HG03565 (cell line): ENCODE measurements around the gene CNKSR3.
"Not testable (repeated sequence)": the region's sequence is repeated elsewhere in the genome, so short reads cannot be mapped to it uniquely, and the experiment has no call there.

Source experiments
- ATAC-seq: cut with Tn5 transposase; IDR thresholded peaks from one replicate; pipeline ENCODE4 v1.9.1; 2021; ENCODE audit warnings: mild to moderate bottlenecking, moderate library complexity; ENCODE audit not compliant: unreplicated experiment

CNKSR3 gene

DNA sequence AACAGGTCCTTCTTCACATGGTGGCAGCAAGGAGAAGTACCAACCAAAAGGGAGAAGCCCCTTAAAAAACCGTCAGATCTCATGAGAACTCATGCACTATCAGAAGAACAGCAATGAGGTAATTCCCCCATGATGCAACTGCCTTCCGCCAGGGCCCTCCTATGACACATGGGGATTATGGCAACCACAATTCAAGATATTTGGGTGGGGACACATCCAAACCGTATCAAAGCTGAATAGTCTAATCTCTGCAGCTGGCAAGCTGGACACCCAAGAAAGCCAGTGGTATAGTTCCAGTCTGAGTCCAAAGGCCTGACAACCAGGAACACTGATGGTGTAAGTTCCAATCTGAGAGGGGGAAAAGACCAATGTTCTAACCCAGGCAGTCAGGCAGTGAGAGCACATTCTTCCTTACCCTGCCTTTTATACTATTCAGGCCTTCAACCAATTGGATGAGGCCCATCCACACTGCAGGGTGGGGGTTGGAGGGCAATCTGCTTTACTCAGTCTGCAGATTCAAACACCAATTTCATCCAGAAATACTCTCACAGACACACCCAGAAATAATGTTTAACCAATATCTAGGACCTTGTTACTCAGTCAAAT lies 17.9 kb upstream of the CNKSR3 start:
- no peak for ATAC-seq

DNA sequence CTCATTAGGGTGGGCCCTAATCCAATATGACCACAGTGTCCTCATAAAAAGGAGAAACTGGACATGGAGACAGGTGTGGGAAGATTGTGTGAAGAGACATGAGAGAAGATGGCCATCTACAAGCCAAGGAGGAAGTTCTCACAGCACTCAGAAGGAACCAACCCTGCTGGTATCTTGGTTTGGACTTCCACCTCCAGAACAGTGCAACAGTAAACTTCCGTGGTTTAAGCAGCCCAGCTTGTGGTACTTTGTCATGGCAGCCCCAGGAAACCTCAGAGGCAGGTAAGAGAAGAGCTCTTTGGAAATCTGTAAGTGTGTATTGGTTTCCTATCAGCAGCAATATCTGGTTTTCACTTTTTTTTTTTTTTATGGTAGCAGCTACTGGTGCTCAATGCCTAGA lies 16.5 kb upstream of the CNKSR3 start:
- ATAC-seq: no peak

DNA sequence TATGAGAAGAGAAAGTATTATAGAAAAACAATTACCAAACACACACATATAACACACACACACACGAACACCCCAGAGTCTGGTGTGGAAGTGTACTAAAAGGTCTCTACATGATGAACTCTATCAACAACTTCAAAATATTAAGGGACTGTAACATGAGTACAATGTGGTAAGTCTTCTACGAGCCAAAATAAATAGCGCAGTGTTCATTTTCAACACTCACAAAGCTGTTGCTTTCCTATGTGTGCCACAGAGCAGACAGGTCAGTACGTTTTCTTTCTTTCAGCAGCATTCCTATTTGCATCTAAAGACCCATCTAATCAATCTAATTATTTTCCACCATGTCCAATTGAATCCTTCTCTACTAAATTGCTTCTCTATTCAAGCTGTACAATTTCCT lies 12.1 kb upstream of the CNKSR3 start:
- ATAC-seq: no peak

DNA sequence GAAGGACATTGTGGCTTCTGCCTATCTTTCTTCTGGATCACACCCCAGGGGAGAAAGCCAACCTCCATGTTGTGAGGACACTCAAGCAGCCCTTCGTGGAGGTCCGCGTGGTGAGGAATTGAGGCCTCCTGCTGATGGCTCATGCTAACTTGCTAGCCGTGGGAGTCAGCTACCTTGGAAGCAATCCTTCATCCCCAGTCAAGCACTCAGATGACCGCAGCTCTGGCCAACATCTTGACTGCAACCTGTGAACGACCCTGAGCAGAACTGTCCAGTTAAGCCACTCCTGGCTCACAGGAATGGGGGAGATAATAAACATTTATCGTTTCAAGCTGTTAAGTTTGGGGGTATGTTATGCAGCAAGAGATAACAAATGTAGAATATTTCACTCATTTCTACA lies 10.9 kb upstream of the CNKSR3 start:
- ATAC-seq: no peak

DNA sequence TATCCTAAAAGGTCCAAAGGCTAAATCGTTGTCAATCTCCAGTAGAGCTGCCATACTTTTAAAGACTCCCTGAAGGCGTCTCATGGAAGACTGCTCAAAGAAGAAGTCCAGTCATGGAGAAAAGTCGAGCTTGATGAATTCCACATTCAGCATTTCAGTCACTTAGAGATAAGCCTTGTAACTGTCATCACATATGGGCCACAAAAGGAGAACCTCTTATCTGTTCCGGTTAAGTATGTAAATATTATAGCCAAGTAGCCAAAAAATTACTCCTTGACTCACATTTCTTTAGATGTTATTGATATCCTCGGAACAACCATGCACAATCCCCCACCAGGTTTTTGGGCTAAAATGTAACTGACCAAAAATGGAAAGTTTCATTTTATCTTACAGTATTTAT lies 9.8 kb upstream of the CNKSR3 start:
- ATAC-seq: no peak

GRCh38 chr6:154518396-154518795 lies 7.9 kb upstream of the CNKSR3 start:
- no peak for ATAC-seq

- no peak for ATAC-seq
Measured at GRCh38 chr6:154516276-154516675, 5.8 kb upstream of the CNKSR3 start.

- ATAC-seq: no peak
Measured at GRCh38 chr6:154515826-154516225, 5.3 kb upstream of the CNKSR3 start.

- ATAC-seq: not testable (repeated sequence)
Measured at GRCh38 chr6:154515076-154515475, 4.6 kb upstream of the CNKSR3 start.

DNA sequence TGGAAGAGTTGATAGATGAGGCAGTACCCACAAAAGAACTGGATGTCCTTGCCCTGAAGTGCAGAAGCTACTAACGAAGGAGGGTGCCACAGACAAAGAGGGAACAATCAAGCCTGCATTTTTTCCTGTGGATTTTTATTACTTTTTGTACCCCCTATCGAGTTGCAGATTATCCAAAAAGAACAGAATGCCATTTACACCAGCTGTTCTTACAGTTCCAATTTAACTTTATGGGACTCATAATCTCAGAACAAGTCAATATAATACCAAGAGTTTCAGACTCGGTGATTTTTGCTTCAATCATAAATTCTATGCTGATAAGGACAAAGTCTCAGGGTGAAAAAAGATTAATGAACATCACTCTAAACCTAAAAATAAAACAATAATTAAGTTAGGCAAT lies 4.0 kb upstream of the CNKSR3 start:
- no peak for ATAC-seq

GRCh38 chr6:154513601-154514320 lies 3.3 kb upstream of the CNKSR3 start:
- ATAC-seq: no peak

- no peak for ATAC-seq
Measured at GRCh38 chr6:154512201-154512600, 1.7 kb upstream of the CNKSR3 start.

DNA sequence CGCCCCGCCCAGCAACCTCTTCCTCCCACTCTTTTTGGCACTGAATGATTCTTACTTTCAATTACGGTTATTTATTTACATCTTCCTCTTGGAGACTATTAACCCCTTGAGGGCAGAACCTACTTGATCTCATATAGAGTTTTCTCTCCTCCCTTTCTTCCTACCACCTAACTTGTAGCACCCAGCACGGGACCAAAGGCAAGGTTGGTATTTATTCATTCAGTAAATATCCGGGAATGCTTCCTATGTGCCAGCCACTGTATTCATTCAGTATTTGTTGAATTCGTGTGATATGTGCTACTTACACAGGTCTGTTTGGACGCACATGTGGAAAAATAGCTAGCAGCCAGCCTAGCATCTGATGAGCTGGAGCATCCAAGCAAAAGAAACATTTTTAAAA lies 1.3 kb upstream of the CNKSR3 start:
- no peak for ATAC-seq

DNA sequence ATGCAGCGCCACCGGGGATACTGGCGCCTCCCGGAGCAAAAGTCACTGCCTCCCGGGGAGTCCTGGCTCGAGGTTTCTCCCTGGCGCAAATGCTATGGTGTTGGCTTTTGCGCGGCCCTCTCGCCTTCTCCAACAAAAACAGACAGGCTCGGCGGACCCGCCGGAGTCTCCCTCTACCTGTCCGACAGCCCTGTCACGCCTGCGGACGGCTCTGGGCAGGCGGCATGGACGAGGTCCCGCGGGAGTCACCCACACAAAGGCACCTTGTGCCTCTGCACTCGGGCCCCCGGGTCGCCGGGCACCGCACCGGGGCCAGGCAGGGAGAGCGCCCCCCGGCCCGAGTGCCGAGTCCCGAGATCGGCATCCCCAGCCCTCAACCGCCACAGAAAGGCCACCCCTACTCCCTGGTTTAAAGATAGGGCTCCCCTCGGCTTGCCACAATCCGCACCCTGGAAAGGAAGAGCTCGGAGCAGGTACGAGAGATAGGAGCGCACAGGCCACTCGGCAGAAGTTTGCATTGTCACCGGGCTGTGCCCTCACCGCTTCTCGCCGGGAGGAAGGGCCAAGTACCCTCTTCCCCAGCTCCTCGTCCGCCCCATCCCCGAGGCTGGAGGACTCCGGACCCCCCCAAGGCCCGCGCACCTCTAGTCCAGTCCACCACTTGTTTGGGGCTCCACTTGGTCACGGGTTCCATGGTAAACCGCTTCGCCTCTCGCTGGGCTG lies 903 bp downstream of the CNKSR3 start:
- ATAC-seq: peak; percentile 9

- no peak for ATAC-seq
Measured at GRCh38 chr6:154508573-154509375, 1.7 kb downstream of the CNKSR3 start.

DNA sequence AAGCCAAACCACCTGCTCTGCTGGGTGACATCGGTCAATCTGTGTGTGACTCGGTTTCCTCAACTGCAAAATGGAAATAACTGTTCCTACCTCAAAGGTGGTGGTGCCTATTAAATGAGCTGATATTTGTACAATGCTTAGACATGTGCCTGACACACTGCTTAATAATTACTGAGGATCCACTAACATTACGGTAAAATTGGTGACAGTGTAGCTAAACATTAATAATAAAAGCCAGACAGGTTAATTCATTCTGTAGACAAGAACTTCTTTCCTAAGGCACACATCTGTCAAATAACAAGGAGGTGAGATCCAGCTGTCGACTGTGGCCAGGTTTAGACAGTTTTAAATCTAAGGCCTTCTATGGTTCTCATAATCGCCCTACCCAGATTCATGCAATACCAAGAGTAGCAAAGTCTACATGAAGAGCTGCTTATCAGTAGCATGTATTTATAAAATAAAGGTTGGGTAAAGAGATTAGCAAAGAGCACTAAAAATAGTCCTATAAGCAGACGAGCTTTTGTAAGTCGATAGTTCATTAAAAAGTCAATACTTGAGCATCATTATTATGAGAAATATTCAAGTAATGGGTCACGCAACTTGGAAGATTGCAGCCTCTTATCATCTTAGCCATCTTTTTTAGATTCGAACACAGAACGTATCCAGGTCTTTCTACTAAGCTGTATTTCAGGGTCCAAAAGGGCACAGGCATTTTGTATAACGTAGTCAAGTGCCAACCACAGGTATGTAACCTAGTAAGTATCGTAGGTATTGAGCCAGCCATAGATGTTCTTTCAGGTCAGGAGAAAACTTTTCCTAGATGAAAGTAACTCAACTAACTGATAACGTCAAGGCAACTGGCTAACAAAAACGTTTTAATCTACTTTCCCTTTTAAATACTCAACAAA lies 3.2 kb downstream of the CNKSR3 start:
- no peak for ATAC-seq

GRCh38 chr6:154506582-154506981 lies 3.9 kb downstream of the CNKSR3 start:
- no peak for ATAC-seq

DNA sequence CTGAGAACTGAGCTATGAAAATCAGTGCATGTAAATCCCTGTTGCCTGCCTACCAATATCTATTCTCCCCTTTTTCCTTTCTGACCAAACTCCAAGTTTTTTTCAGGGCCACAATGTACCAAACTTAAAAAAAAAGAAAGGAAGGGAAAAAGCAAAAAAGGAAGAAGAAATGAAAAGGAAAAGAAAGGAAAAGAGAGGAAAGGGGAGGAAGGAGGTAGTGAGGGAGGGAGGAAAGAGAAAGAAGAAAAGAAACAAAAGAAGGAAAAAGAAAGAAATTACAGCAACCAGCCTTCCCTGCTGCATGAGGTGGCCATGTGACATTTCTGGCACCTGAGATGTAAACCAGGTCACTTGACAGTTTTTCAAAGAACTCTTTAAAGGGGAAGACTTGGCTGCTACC lies 4.4 kb downstream of the CNKSR3 start:
- ATAC-seq: no peak

DNA sequence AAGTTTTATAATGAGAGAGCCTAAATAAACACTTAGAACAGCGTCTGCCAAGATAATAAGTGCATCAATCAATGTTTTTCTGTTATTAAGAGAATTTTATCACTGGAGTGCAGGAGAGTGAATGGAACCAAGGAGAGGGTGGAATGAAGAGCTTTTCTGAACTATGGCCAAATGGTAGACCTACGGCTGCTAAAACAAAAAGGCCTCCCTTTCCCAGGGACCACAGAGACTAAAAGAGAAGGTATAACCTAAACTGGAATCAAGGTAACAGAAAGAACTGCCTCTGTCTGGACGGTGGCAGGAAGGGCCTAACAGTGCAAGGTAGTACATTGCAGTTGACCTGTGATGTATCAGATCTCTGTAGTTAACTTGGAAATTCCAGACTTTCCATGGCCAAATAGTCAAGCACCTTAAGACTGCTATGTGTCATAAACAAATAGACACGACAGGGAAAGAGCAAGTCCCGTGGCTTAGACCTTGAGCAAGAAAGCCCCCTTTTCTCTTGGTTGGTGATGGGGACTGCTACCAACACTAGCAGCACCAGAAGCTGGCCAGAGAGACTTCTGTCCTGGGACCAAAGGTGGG lies 5.5 kb downstream of the CNKSR3 start:
- ATAC-seq: no peak

- no peak for ATAC-seq
Measured at GRCh38 chr6:154504102-154504501, 6.4 kb downstream of the CNKSR3 start.
